ENCODE results near the gene FRG2B. TPM values are rescaled to one million over a fixed set of nuclear protein-coding genes. Genes with fewer than 3 reads are reported as not detected.
"Not testable (repeated sequence)": the region's sequence is repeated elsewhere in the genome, so short reads cannot be mapped to it uniquely, and the experiment has no call there.

FRG2B gene
- total RNA-seq, 1 experiment from 2014 or later, result not detected

DNA sequence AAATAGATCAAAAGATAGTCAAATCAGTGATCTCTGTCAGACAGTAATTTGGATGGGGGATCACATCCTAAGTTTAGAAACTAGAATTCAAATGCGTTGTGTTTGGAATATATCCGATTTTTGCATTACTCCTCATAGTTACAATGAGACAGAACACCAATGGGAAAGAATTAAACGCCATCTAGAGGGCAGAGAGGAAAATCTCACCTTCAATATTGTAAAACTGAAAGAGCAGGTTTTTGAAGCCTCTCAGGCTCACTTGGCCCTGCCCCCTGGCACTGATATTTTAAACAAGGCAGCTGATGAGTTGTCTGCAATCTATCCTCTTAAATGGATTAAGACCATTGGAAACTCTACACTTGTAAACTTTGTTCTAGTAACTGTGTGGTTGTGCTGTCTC lies 17.7 kb downstream of the FRG2B start:
- Histone ChIP-seq H3K79me2 (ENCODE audit: low read length) (no peaks in the 10 kb centered on the region), H3K9me3 (ENCODE audit: low read length) (no peaks in the 10 kb centered on the region), H3K4me3 (ENCODE audit: low read length) (no peak overlapping the region), H3K27ac (ENCODE audit: low read length) (no peak overlapping the region), H3K9me2 (replicated peaks; ENCODE audit: low read length) (no peaks in the 10 kb centered on the region), H3K36me3 (ENCODE audit: low read depth, low read length) (no peaks in the 10 kb centered on the region), H3K4me1 (ENCODE audit: insufficient read depth, low read length) (no peaks in the 10 kb centered on the region), H3F3A (ENCODE audit: low read length, unreplicated experiment) (no peaks in the 10 kb centered on the region), H3K4me2 (ENCODE audit: low read length) (no peak overlapping the region), H3K27me3 (ENCODE audit: low read length) (peaks cover 13% of the 10 kb centered on the region), H4K20me1 (ENCODE audit: low read length) (no peaks in the 10 kb centered on the region), H3K9ac (ENCODE audit: low read length) (no peak overlapping the region), H2AFZ (ENCODE audit: low read length) (no peak overlapping the region)
- ChIA-PET CTCF (no interaction called here), POLR2A (ENCODE audit: unreplicated experiment) (no interaction called here)
- intact Hi-C loops (cut with micrococcal nuclease), result no loop called here
- TF ChIP-seq, protein P1, sequence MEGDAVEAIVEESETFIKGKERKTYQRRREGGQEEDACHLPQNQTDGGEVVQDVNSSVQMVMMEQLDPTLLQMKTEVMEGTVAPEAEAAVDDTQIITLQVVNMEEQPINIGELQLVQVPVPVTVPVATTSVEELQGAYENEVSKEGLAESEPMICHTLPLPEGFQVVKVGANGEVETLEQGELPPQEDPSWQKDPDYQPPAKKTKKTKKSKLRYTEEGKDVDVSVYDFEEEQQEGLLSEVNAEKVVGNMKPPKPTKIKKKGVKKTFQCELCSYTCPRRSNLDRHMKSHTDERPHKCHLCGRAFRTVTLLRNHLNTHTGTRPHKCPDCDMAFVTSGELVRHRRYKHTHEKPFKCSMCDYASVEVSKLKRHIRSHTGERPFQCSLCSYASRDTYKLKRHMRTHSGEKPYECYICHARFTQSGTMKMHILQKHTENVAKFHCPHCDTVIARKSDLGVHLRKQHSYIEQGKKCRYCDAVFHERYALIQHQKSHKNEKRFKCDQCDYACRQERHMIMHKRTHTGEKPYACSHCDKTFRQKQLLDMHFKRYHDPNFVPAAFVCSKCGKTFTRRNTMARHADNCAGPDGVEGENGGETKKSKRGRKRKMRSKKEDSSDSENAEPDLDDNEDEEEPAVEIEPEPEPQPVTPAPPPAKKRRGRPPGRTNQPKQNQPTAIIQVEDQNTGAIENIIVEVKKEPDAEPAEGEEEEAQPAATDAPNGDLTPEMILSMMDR (conservative IDR thresholded peaks at IDR 0.05; ENCODE audit: low read depth, low read length), result peak; percentile 57
- TF ChIP-seq EZH2phosphoT487 (IDR thresholded peaks at IDR 0.05; ENCODE audit: borderline replicate concordance, low read length), result no peak
- DNase-seq, result peak; percentile 60
- ATAC-seq, result peak; percentile 46
- BruUV-seq (replicated peaks), result no TSS peak

DNA sequence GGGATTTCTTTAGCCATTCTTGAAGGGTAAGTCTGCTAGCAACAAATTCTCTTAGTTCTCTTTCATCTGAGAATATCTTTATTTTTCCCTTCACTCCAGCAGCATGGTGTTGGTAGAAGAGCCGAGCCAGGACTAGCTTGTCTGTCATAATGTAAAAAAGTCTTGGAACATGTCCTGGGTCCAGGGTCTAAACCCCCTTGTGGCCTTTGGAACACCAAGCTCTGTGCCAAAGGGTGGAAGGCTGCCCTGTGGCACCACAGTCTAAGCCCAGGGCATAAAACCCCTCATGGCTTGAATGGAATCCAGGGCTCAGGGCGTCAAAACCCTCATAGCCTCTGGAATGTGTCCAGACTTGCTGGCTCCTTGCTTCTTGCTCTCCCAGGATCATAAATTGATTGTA lies 23.2 kb downstream of the FRG2B start:
- ATAC-seq; BruUV-seq (replicated peaks); CTCF ChIA-PET: not testable (repeated sequence)

DNA sequence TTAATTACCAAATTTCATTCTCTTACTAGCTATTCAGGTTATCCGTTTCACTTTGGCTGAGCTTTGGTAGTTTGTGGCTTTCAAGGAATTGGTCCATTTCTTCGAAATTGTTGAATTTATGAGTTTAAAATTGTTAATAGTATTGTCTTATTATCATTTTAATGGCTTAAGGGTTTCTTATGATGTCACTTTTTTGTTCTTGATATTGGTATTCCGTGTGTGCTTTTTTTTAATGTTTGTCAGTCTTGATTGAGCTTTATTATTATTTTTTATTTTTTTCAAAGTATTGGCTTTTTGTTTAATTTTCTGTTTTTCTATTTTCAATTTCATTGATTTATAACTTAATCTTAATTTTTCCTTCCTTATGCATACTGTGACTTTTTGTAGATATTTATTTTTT lies 25.9 kb downstream of the FRG2B start:
- H3K4me1 ChIP-seq (ENCODE audit: insufficient read depth, low read length), result no peaks in the 10 kb centered on the region

More for the DNA sequence above, 23.2 kb downstream of the FRG2B start:
- H4K20me1 ChIP-seq (ENCODE audit: low read length); DNase-seq; H3K27ac ChIP-seq (ENCODE audit: low read length); H3F3A ChIP-seq (ENCODE audit: low read length, unreplicated experiment); H3K79me2 ChIP-seq (ENCODE audit: low read length); H3K4me2 ChIP-seq (ENCODE audit: low read length); H3K9ac ChIP-seq (ENCODE audit: low read length); H3K9me3 ChIP-seq (ENCODE audit: low read length); H3K36me3 ChIP-seq (ENCODE audit: low read depth, low read length); intact Hi-C loops (cut with micrococcal nuclease); POLR2A ChIA-PET (ENCODE audit: unreplicated experiment); H3K4me3 ChIP-seq (ENCODE audit: low read length); H3K4me1 ChIP-seq (ENCODE audit: insufficient read depth, low read length); H2AFZ ChIP-seq (ENCODE audit: low read length); H3K9me2 ChIP-seq (replicated peaks; ENCODE audit: low read length): not testable (repeated sequence)
- H3K27me3 ChIP-seq (ENCODE audit: low read length), result peaks cover 49% of the 10 kb centered on the region

DNA sequence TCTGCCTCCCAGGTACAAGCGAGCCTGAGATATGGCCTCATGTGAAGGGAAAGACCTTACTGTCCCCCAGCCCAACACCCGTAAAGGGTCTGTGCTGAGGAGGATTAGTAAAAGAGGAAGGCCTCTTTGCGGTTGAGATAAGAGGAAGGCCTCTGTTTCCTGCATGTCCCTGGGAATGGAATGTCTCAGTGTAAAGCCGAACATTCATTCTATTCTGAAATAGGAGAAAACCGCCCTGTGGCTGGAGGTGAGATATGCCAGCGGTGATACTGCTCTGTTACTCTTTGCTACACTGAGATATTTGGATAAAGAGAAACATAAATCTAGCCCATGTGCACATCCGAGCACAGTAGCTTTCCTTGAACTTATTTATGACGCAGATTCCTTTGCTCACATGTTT lies 26.7 kb downstream of the FRG2B start:
- H3K9me2 ChIP-seq (replicated peaks; ENCODE audit: low read length); H3K79me2 ChIP-seq (ENCODE audit: low read length); H3K27ac ChIP-seq (ENCODE audit: low read length); ATAC-seq; CTCF ChIA-PET; H3K9me3 ChIP-seq (ENCODE audit: low read length); H3F3A ChIP-seq (ENCODE audit: low read length, unreplicated experiment); POLR2A ChIA-PET (ENCODE audit: unreplicated experiment); H2AFZ ChIP-seq (ENCODE audit: low read length); H3K36me3 ChIP-seq (ENCODE audit: low read depth, low read length); H3K4me2 ChIP-seq (ENCODE audit: low read length); DNase-seq; H3K4me1 ChIP-seq (ENCODE audit: insufficient read depth, low read length); H3K4me3 ChIP-seq (ENCODE audit: low read length); H4K20me1 ChIP-seq (ENCODE audit: low read length); H3K9ac ChIP-seq (ENCODE audit: low read length); BruUV-seq (replicated peaks); intact Hi-C loops (cut with micrococcal nuclease): not testable (repeated sequence)
- H3K27me3 ChIP-seq (ENCODE audit: low read length), result peaks cover 61% of the 10 kb centered on the region

More for the DNA sequence above, 25.9 kb downstream of the FRG2B start:
- Histone ChIP-seq H3K9me3 (ENCODE audit: low read length) (no peaks in the 10 kb centered on the region), H2AFZ (ENCODE audit: low read length) (no peak overlapping the region), H3K79me2 (ENCODE audit: low read length) (no peaks in the 10 kb centered on the region), H3K9ac (ENCODE audit: low read length) (no peak overlapping the region), H4K20me1 (ENCODE audit: low read length) (no peaks in the 10 kb centered on the region), H3F3A (ENCODE audit: low read length, unreplicated experiment) (no peaks in the 10 kb centered on the region), H3K36me3 (ENCODE audit: low read depth, low read length) (no peaks in the 10 kb centered on the region), H3K4me2 (ENCODE audit: low read length) (no peak overlapping the region), H3K27me3 (ENCODE audit: low read length) (peaks cover 62% of the 10 kb centered on the region), H3K27ac (ENCODE audit: low read length) (no peak overlapping the region), H3K4me3 (ENCODE audit: low read length) (no peak overlapping the region), H3K9me2 (replicated peaks; ENCODE audit: low read length) (no peaks in the 10 kb centered on the region)
- ChIA-PET POLR2A (ENCODE audit: unreplicated experiment) (no interaction called here), CTCF (interaction anchor here (0.6 kb wide), 1 partner anchor 12 kb away, joined by 4 read pairs; no protein-coding TSS in a partner anchor)
- DNase-seq (no peak), ATAC-seq (no peak)
- TF ChIP-seq EZH2 (IDR thresholded peaks at IDR 0.05; ENCODE audit: low read length, unreplicated experiment) (no peak), EZH2phosphoT487 (IDR thresholded peaks at IDR 0.05; ENCODE audit: borderline replicate concordance, low read length) (no peak)
- TF ChIP-seq, protein P1 (conservative IDR thresholded peaks at IDR 0.05; ENCODE audit: low read depth, low read length), result no peak
- BruUV-seq (replicated peaks), result no TSS peak
- intact Hi-C loops (cut with micrococcal nuclease), result no loop called here
